IMR-90 (cell line): ENCODE measurements around the gene GRK2.

Source experiments
- FOS ChIP-seq: fragments of 150-350 bp; IDR thresholded peaks from 2 replicates; pipeline ENCODE4 v1.6.1; 2016; ENCODE audit warnings: low read depth, low read length
- MAZ ChIP-seq: IDR thresholded peaks from 2 replicates; pipeline ENCODE4 v1.6.1; 2012; ENCODE audit warnings: low read depth, mild to moderate bottlenecking, low read length, improper control_type of control experiment, moderate library complexity, borderline replicate concordance
- POLR2A ChIP-seq: IDR thresholded peaks from 2 replicates; pipeline ENCODE4 v1.6.1; 2012; ENCODE audit warnings: mild to moderate bottlenecking, low read depth, low read length
- RAD21 ChIP-seq: IDR thresholded peaks from 2 replicates; pipeline ENCODE4 v1.6.1; 2012; ENCODE audit warnings: low read length, improper control_type of control experiment
- RFX5 ChIP-seq: IDR thresholded peaks from 2 replicates; pipeline ENCODE4 v1.8.0; 2012; ENCODE audit warnings: low read depth, mild to moderate bottlenecking, low read length, moderate library complexity
- TF ChIP-seq, protein P1 (sequence below): conservative IDR thresholded peaks from 2 replicates; pipeline ENCODE4 v1.5.1; 2012; ENCODE audit warnings: mild to moderate bottlenecking, low read depth, low read length, improper control_type of control experiment

- TF ChIP-seq, protein P1, sequence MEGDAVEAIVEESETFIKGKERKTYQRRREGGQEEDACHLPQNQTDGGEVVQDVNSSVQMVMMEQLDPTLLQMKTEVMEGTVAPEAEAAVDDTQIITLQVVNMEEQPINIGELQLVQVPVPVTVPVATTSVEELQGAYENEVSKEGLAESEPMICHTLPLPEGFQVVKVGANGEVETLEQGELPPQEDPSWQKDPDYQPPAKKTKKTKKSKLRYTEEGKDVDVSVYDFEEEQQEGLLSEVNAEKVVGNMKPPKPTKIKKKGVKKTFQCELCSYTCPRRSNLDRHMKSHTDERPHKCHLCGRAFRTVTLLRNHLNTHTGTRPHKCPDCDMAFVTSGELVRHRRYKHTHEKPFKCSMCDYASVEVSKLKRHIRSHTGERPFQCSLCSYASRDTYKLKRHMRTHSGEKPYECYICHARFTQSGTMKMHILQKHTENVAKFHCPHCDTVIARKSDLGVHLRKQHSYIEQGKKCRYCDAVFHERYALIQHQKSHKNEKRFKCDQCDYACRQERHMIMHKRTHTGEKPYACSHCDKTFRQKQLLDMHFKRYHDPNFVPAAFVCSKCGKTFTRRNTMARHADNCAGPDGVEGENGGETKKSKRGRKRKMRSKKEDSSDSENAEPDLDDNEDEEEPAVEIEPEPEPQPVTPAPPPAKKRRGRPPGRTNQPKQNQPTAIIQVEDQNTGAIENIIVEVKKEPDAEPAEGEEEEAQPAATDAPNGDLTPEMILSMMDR: no peak
- TF ChIP-seq MAZ (no peak), RAD21 (no peak), RFX5 (no peak), POLR2A (no peak), FOS (no peak)
Observed at GRCh38 chr11:67248653-67249052, 17.6 kb upstream of the GRK2 start.
